AG09309 (cell line): Measurements from ENCODE around the gene SLC9A4.

Experiments
- DNase-seq: peaks from one replicate; pipeline ENCODE4 v3.0.0-alpha.2; 2010; ENCODE audit warnings: low read depth
- H3K4me3 ChIP-seq: 2 replicates; pipeline ENCODE4 v1.5.1; 2011; ENCODE audit warnings: mild to moderate bottlenecking, low read depth, low read length, moderate library complexity; ENCODE audit not compliant: control insufficient read depth
- CTCF ChIP-seq: IDR thresholded peaks from 2 replicates; pipeline ENCODE4 v1.5.1; 2011; ENCODE audit warnings: mild to moderate bottlenecking, low read depth, low read length, inconsistent platforms; ENCODE audit not compliant: insufficient read depth, control insufficient read depth; ENCODE audit errors: missing control alignments

The SLC9A4 gene

GRCh38 chr2:102449370-102449974 lies 23.6 kb upstream of the SLC9A4 start:
- no peak overlapping the region for H3K4me3 ChIP-seq
- DNase-seq = peak; percentile 1
- peak; percentile 70 for TF ChIP-seq CTCF

GRCh38 chr2:102451968-102452367 lies 21.1 kb upstream of the SLC9A4 start:
- no peak for DNase-seq
- H3K4me3 ChIP-seq = no peak overlapping the region
- no peak for TF ChIP-seq CTCF

- no peak for DNase-seq
- TF ChIP-seq CTCF = no peak
- H3K4me3 ChIP-seq = no peak overlapping the region
These were observed 19.5 kb upstream of the SLC9A4 start for GRCh38 chr2:102453501-102453900.

- no peak overlapping the region for H3K4me3 ChIP-seq
- DNase-seq = no peak
- TF ChIP-seq CTCF = no peak
These were observed 17.9 kb upstream of the SLC9A4 start for GRCh38 chr2:102455061-102455670.

- no peak overlapping the region for H3K4me3 ChIP-seq
- no peak for DNase-seq
- no peak for TF ChIP-seq CTCF
These were observed 12.6 kb upstream of the SLC9A4 start for GRCh38 chr2:102460467-102460866.

GRCh38 chr2:102461188-102461587 lies 11.8 kb upstream of the SLC9A4 start:
- TF ChIP-seq CTCF = no peak
- no peak overlapping the region for H3K4me3 ChIP-seq
- no peak for DNase-seq
